HG03520 (cell line): ENCODE data around the gene PATE1.
"Not testable (repeated sequence)": the region's sequence is repeated elsewhere in the genome, so short reads cannot be mapped to it uniquely, and the experiment has no call there.

Experiments used
- ATAC-seq: cut with Tn5 transposase; IDR thresholded peaks from one replicate; pipeline ENCODE4 v1.9.1; 2021; ENCODE audit warnings: mild to moderate bottlenecking, moderate library complexity; ENCODE audit not compliant: unreplicated experiment

The PATE1 gene, protein sequence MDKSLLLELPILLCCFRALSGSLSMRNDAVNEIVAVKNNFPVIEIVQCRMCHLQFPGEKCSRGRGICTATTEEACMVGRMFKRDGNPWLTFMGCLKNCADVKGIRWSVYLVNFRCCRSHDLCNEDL

DNA sequence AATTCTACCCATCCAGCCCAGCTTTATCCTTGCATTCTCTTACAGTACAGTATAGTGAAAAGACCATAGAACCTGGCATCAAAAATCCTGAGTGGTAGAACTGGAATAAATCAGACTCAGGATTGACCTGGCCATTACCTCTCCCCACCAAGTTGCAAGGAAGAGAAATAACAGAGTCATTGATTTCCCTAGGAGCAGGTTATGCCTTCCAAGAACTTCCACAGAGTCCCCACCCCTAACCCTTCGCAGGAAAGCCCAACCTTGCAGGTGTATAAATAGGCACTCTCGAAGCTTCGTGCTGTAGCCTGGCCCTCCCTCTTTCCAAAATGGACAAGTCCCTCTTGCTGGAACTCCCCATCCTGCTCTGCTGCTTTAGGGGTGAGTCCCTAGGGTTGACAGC, at the start of gene PATE1:
Gene PATE1, plus strand, starts transcription at position 301 of the 400 bp plus-strand sequence. Its CDS starts 26 bp downstream, at position 327.
- ATAC-seq, result no peak

DNA sequence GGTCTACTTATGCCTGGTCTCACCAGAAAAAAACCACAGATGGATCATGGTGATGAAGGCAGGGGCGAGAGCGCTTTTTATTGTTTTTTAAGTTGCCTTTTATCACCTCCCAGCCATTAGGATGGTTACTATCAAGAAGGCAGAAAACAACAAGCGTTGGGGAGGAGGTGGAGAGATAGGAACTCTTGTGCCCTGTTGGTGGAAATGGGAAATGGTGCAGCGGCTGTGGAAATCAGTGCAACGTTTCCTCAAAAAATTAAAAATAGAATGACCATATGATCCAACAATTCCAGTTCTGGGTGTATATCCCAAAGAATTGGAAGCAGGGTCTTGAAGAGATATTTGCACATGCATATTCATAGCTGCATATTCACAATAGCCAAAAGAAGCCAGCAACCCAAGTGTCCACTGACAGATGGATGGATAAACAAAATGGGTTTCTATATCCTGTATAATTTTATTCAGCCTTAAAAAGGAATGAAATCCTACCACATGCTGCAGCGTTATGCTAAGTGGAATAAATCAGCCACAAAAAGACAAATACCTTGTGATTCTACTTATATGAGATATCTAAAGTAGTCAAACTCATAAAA, 45.0 kb upstream of the PATE1 start:
- no peak for ATAC-seq

DNA sequence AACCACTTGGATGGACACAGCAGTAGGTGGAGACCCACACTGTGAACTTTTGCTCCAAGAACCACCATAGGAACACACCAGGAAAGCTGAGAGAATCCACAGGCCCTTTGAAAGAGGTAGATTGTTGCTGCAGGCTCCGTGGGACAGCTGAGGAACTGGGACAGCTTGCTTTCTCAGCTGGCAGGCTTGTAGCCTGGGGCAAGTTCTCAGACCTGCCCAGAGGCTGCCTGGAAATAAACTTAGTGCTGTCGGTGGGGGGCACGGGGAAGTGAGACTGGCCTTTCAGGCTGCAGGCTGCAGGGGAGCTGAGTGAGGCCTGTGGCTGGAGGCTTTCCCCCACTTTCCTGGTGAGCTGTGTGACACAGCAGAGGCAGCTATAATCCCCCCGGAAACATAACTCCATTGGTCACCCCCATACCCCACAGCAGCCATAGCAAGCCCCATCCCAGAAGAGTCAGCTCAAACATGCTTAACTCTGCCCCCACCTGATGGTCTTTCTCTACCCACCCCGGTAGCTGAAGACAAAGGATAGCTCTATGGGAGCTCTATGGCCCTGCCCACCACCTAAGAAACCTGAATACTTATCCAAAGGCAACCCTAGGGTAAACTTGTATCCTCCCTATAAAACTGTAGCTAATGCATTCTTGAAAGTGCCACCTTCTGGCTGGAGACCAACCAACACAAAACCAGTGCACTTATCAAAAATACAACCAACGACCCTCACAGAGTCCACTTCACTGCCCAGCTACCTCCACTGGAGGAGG, 44.0 kb upstream of the PATE1 start:
- ATAC-seq, result no peak

DNA sequence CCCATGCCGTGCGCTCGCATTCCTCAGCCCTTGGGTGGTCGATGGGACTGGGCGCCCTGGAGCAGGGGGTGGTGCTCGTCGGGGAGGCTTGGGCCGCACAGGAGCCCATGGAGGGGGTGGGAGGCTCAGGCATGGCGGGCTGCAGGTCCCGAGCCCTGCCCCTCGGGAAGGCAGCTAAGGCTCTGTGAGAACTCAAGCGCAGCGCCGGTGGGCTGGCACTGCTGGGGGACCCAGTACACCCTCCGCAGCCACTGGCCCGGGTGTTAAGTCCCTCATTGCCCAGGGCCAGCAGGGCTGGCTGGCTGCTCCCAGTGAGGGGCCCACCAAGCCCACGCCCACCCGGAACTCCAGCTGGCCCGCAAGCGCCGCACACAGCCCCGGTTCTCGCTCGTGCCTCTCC, 41.4 kb upstream of the PATE1 start:
- not testable (repeated sequence) for ATAC-seq

DNA sequence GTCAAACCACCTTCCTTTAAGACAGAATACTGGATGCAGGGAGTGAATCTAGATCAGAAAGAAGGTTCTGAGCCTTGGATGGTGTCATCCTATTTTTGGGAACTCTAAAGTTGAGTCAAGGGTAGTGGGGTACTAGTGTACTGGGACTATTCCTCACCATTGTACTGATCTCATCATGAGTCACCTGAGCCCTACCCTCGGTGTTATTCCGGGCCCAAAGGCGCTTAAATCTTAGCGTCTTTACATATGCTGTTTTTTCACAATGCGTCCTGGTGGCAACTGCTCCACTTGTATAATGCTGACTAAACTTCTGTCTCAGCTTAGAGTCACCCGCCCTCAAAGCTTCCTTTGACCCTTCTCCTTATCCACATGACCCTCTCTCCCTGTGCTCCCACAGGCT, 25.3 kb upstream of the PATE1 start:
- ATAC-seq, result no peak

DNA sequence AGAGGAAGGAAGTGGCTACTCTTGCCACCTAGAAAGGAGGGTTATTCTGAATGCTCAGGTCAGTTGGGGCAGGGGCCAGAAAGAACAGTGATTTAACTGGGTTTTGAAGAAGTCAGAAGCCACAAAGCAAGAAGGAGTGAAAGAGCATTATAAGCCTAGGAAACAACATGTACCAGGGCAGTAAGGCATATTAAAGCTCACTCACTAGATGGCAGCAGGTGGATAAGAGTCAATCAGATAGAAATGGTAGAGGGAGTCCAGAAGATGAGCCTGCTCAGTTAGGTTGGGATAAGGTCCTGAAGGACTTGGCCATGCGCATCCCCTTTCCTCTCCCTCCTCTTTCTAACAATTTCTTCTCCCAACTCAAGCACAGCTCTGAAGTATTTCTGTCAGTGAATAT, 22.0 kb upstream of the PATE1 start:
- ATAC-seq, result no peak

DNA sequence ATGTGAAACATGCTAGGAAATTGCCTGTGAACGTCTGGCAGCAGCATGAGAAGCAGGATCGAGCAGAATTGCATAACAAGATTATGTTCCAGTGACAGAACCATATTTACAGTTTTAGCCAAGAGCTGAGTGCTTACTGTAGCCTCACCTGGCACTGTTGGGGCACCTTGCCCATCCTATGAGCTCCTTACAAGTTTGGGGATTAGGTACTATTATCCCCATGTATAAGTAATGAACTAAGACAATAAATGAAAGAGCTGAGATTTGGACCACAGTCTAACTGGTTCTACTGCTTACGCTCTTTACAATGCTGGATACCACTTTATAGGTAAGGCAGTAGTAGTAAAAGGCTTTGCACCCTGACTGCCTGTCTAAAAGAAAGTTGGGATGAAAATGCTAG, 17.1 kb upstream of the PATE1 start:
- ATAC-seq, result no peak

DNA sequence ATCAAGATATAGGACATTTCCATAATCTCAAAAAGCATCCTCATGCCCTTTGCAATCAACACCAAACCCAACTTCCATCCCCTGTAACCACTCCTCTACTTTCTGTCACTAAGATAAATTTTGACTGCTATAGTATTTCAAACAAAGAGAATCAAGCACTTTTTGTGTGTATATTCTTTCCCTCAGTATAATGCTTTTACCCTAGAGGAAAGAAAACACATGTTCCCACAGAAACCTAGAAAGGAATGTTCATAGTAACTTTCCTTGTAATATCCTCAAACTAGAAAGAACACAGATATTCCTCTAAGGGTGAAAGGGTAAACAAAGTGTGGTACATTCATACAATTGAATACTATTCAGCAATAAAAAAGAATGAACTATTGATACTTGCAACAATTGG, 5.5 kb upstream of the PATE1 start:
- ATAC-seq, result no peak

DNA sequence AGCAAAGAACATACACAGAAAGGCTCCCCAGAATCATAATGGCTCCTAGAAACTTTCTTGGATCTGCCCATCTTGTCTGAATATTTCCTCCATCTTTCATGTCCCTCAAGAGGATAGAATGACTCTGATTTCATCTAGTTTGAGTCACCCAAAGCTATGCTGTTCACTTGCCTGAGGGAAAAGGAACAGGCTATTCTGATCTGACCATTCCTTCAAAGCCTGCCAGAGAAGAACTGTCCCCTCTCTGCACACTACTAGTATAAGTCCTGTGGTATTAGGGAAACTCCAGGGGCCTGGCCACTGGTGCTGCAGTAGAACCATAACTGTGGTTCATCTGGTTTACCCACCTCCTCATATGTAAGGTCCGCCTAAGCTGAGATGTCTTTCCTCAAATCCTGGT, 2.4 kb upstream of the PATE1 start:
- no peak for ATAC-seq

DNA sequence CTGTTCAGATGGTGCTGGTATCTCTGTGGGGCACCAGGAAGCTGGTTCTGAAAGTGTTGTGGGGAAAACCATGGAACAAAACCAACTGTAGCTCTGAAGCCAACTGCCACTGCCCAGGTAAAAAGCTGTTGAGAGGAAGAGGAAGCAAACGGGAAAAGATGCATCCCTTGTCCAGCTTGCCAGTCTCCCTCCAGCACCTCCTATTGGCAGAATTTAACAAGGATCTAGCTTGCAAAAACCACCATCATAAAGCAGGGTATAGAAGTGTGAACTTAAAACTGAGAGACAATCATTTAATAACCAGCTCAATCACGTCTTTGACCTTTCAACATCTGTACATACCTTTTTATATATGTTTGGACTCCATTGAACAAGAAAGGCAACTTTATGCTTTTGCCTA, 4.5 kb downstream of the PATE1 start:
- no peak for ATAC-seq

DNA sequence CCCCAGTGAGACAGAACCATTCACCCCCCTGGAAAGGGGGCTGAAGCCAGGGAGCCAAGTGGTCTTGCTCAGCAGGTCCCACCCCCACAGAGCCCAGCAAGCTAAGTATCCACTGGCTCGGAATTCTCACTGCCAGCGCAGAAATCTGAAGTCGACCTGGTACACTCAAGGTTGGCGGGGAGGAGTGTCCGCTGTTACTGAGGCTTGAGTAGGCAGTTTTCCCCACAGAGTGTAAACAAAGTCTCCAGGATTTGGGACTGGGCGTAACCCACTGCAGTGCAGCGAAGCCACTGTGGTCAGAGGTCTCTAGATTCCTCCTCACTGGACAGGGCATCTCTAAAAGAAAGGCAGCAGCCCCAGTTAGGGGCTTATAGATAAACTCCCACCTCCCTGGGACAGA, 10.0 kb downstream of the PATE1 start:
- ATAC-seq, result no peak

DNA sequence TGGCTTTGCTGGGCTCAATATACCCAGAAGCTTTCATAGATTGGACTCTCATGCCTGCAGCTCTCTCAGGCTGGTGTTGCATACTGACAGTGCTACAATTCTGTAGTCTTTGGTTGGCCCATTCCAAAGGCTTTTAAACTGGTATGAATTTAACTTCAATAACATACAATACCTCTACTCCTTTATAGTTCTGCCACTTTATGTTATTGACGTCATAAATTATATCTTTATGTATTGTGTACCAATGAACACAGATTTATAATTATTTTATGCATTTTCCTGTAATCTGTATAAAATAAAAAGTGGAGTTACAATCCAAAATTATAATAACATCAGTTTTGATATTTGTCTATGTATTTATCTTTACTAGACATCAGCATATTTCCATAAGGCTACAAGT, 16.4 kb downstream of the PATE1 start:
- ATAC-seq, result no peak

DNA sequence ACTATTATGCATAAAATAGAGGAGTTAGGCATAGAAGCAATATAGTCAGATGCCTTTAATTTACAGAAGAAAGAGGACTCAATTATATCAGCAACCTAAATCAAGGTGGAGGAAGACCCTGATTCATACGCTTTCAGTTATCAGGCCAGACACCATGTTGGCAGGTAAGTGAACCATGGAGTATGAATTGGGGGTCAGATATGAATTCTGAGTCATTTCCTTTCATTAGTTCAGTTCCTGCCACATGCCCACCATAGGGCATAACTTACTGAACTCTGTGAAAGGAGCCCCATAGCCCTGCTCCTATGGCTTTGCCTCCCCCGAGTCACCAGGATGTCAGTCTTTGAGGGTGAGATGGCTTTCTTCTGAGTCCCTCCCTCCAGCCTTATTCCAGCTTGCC, 17.4 kb downstream of the PATE1 start:
- ATAC-seq, result no peak

DNA sequence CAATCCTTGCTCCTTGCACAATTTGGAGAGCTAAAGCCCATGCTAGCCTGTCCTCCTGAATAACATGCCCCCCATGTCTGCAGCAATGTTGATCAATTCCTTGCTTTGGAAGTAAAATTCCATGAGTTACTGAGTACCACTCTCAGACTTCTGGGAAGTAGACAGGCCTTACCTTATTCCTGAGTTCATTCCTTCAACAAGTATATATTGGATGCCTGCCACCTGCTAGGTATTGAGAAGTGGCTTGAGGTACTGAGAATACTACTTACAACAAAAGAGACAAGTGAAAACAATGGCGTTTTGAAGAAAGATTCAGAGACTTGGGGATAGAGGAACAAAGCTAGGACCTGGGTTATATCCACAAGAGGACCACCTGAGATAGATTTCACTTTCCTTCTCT, 20.2 kb downstream of the PATE1 start:
- no peak for ATAC-seq

DNA sequence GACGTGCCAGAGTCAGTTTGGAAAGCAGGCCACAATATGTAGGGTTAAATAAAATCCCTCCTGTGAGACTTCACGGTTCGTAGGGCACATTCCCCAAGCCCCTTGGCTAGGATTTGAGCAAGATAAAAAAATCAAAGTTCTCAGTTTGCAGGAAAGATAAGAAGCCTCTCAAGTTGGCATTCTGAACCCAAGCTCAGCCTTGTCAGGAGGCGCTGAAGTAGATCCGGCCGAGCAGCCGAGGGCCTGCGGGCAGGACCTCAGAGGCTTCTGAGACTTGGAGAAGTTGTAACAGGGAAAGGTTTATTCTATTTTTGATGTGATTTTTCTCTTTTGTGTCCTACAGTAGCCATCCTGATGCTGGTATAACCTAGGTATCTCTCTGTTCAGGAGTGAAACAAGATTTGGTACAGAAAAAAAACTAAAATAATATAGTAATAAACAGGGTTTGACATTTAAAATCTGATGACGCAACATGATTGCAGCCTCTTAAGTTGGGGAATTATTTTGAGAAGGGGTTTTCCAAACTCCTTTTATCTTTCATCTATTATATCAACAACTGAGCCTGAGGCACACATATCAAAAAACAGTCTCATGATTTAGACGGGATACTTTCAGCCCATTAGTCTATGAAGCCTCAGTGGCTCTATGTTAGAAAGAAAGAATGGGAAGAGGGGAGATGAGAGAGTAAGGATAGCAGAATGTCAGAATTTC, 22.4 kb downstream of the PATE1 start:
- no peak for ATAC-seq

DNA sequence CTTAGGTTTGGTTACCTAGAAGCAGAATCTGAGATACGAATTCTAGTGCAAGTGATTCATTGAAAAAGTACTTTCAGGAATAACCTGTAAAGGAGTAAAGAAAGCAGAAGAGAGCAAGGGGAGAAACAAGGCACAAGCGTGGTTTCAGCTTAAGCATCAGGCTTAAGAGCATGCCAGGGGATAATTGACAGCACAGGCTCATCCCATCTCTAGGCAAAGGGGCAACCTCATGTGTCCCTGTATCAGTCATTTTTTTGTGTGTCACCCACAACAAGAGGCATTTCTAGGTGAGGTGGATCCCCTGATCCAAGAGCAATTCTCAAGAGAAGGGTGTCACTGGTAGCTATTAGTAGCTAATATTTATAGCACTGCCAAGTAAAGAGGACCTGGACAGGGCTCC, 24.5 kb downstream of the PATE1 start:
- no peak for ATAC-seq

DNA sequence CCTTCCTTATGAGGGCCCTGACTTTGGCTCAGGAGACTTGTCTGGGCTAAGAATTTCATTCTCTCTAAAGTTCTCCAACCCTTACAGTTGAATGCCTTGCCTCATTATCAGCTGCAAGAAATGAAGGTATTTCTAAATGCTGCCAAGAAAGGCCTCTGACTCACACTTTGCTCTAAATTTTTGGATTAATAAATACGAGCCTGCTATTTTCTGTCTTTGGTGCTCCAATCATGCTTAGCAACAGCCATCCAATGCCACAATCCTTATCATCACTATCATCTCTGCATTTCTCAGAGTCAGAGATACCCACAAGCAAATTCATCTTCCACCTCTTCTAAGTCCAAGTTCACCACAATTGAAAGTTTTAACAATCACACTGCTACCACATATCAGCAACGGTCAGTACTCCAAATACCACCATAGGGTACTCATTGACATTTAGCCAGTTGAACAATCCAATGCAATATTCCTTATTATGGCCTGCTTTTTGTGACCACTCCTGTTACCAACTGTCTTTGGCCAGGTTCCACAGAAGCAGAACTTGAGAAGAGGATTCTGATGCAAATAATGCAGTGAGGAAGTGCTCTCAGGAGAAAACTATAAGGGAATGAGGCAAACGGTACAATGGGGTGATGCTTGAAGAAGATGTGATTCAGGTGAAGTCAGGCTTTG, 26.9 kb downstream of the PATE1 start:
- ATAC-seq, result no peak

DNA sequence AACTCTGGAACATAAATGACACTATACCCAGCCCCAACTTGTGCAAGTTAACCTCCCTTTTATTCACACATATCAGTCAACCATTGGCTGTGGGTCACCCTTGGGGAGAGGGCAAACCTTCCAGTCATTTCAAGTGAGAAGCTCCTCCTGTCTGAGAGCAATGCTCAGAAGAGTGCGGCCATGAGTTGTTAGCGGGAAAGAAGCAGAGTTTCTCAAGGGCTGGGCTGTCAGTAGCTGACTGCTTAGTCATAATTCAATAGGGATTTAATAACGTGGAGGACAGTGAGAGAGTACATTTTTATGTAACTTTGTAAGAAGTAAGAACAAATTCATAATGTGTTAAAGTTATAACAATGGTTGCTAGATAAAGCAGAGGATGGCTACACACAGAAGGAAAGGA, 27.4 kb downstream of the PATE1 start:
- no peak for ATAC-seq

DNA sequence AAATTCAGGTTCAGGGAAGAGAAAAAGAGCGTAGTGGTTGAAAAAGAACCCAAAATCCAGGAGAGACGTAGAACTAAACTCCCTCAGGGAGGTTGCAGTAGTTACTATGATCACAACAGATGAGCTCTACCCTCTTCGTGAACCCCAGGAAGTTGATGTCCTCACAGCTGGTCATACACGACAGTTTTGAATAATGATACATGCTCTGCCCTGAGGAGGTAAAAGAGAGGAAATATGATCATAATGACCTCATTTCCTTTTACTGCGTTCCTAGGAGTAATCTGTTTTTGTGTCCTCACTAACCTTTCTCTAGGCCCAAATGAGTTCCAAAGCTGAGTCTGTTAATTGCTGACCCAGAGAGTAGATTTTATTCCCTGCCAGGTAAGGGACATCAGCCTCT, 31.2 kb downstream of the PATE1 start:
- no peak for ATAC-seq

DNA sequence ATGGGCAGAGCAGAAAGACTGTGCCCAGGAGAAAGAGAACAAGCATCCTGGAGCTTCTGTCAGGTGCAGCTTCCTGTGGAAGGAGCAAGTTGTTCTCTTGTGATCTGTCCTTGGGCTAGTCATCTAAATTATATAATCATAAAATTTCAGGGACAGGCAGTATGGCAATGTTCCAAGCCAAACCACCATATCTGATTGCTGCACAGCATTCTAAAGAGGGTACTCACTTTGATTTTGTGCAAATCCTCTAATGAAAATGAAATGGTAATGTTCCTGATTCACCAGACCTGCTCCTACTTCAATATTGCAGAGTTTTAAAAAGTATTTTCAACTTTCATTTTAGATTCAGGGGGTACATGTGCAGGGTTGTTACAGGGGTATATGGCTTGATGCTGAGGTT, 32.6 kb downstream of the PATE1 start, which contains the start of gene PATE2:
Gene PATE2, minus strand, starts transcription at position 101 of the 400 bp plus-strand sequence. Its CDS starts 55 bp downstream, at position 46.
- no peak for ATAC-seq

DNA sequence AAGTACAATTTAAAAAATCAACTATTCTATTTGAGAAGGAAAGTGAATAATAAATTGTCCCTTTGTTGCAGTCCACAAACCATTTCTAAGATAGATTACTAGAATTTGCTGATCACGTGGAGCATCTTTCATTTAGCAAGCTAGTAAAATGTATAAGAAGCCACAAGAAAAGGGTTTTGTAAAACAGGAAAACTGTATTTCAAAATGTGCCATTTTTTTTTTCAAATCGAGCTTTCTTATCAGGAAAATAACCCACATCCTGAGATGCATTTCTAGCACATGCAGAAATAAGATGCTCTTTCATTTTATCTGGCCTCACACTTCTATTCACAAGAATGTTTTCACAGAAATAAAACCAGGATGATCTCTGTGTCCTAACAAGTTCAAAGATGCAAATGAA, 38.6 kb downstream of the PATE1 start:
- no peak for ATAC-seq
